ENCODE measurements around the gene EDARADD. TPM values are rescaled to one million over a fixed set of nuclear protein-coding genes. Genes with fewer than 3 reads are reported as not detected.

The EDARADD gene
- total RNA-seq, 1 experiment from 2014 or later: 0.30 TPM

DNA sequence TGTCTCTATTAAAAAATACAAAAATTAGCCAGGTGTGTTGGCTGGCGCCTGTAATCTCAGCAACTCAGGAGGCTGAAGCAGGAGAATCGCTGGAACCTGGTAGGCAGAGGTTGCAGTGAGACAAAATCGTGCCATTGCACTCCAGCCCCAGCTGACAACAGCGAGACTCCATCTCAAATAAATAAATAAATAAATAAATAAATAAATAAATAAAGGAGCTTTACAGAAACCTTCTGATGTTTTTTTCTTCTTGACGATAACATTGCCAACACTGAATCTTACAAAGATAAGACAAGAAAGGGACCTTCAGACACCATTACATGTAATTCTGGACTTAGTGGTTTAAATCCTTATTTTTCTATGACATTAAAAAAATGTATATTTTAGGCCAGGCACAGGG lies 81.9 kb downstream of the EDARADD start:
- no peak for TF ChIP-seq ELF1 (IDR thresholded peaks at IDR 0.05; ENCODE audit: borderline replicate concordance, low read depth)
- ATAC-seq (no peak), DNase-seq (ENCODE audit: low read depth, low spot score) (no peak)
- no peaks in the 10 kb centered on the region for H3K79me2 ChIP-seq (ENCODE audit: insufficient read depth, low read length)
- H3K9me3 ChIP-seq (ENCODE audit: control insufficient read depth in 1 of 2, insufficient read depth in 1 of 2, low read depth in 1 of 2, low read length in 2 of 2): no peaks in the 10 kb centered on the region
- no peak overlapping the region for H3K9ac ChIP-seq (ENCODE audit: low read length)
- H3K4me2 ChIP-seq (ENCODE audit: low read length): no peak overlapping the region
- no TSS peak for BruUV-seq (replicated peaks)
- H3K9me2 ChIP-seq (ENCODE audit: insufficient read depth): no peaks in the 10 kb centered on the region
- CTCF ChIA-PET: interaction anchor here (0.6 kb wide), 1 partner anchor 13 kb away, joined by 3 read pairs; no protein-coding TSS in a partner anchor
- no peak overlapping the region for H3K4me3 ChIP-seq (replicated peaks in 1 of 2; ENCODE audit: low read depth in 1 of 2, low read length in 2 of 2)
- intact Hi-C loops (cut with micrococcal nuclease): no loop called here
- H3K36me3 ChIP-seq (ENCODE audit: control insufficient read depth in 1 of 2, insufficient read depth in 2 of 2, low read length in 2 of 2): no peaks in the 10 kb centered on the region
- peaks cover 16 to 23% of the 10 kb centered on the region in 2 experiments for H3K4me1 ChIP-seq (ENCODE audit: control insufficient read depth in 1 of 2, insufficient read depth in 2 of 2, low read length in 2 of 2)
- no peak overlapping the region for H2AFZ ChIP-seq (ENCODE audit: low read depth, low read length, poor library complexity, severe bottlenecking)
- H4K20me1 ChIP-seq (ENCODE audit: insufficient read depth): no peaks in the 10 kb centered on the region
- RAD21 ChIA-PET (ENCODE audit: low non-redundant PET in 1 of 2, low total read pairs in 2 of 2, uncharacterized antibody in 2 of 2, unreplicated experiment in 2 of 2): no interaction called here
- H3K27ac ChIP-seq (ENCODE audit: low read depth, low read length): no peak overlapping the region
- POLR2A ChIA-PET: no interaction called here
- H3K27me3 ChIP-seq (ENCODE audit: insufficient read depth, low read length): peaks cover 13% of the 10 kb centered on the region; the same call in 1 of the 2 replicates

DNA sequence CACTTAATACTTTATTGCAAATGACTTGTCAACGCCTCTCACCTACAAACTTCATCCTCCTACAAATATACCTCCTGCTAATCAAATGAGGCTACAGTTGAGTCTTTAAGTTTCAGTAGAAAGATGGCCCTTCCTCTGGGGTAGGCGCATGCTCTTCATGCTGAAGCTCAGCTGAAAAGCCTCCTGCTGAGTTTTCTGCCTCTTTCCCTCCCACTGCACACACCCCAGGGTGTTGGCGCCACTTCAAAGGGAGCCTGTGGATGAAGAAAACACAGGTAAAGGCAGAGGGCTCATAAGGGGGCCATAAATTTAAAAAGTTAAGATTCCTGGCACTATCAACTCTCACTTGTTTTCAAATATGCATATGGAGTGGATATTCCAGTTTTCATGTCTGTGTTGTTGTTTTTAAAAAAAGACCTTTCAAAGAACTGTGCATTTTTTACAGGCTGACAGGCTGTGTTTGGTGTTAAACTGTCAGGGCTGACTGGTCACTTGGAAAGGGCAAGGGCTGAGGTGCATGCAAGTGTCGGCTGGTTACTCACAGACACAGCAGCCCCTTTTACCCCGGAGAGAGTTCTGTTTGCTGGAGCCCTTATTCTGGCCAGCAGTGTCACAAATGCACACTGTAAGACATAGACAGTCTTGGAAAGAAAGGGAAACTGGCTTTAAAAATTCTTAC lies 86.8 kb downstream of the EDARADD start:
- H3K9me2 ChIP-seq (ENCODE audit: insufficient read depth): no peaks in the 10 kb centered on the region
- POLR2A ChIA-PET: no interaction called here
- peaks cover 11 to 15% of the 10 kb centered on the region in 2 experiments; a peak in 3 of 4 replicates for H3K4me1 ChIP-seq (ENCODE audit: control insufficient read depth in 1 of 2, insufficient read depth in 2 of 2, low read length in 2 of 2)
- ATAC-seq: peak; percentile 88
- H3K36me3 ChIP-seq (ENCODE audit: control insufficient read depth in 1 of 2, insufficient read depth in 2 of 2, low read length in 2 of 2): no peaks in the 10 kb centered on the region
- no peak overlapping the region for H3K9ac ChIP-seq (ENCODE audit: low read length)
- TF ChIP-seq TCF7L2 (IDR thresholded peaks at IDR 0.05; ENCODE audit: borderline replicate concordance, extremely low read depth, insufficient read depth, insufficient read length) (peak; percentile 83), YY1 (IDR thresholded peaks at IDR 0.05; ENCODE audit: extremely low read depth, insufficient replicate concordance, low read depth, low read length) (no peak), CBX3 (IDR thresholded peaks at IDR 0.05; ENCODE audit: low read depth) (no peak)
- TF ChIP-seq, protein P1, sequence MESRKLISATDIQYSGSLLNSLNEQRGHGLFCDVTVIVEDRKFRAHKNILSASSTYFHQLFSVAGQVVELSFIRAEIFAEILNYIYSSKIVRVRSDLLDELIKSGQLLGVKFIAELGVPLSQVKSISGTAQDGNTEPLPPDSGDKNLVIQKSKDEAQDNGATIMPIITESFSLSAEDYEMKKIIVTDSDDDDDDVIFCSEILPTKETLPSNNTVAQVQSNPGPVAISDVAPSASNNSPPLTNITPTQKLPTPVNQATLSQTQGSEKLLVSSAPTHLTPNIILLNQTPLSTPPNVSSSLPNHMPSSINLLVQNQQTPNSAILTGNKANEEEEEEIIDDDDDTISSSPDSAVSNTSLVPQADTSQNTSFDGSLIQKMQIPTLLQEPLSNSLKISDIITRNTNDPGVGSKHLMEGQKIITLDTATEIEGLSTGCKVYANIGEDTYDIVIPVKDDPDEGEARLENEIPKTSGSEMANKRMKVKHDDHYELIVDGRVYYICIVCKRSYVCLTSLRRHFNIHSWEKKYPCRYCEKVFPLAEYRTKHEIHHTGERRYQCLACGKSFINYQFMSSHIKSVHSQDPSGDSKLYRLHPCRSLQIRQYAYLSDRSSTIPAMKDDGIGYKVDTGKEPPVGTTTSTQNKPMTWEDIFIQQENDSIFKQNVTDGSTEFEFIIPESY (IDR thresholded peaks at IDR 0.05; ENCODE audit: extremely low read depth, insufficient replicate concordance, low read length): no peak
- TF ChIP-seq, protein P2, sequence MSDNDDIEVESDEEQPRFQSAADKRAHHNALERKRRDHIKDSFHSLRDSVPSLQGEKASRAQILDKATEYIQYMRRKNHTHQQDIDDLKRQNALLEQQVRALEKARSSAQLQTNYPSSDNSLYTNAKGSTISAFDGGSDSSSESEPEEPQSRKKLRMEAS (IDR thresholded peaks at IDR 0.05): 0 out of 2 replicates have a peak, but pooled peaks have one; percentile 13
- H3K4me3 ChIP-seq (replicated peaks in 1 of 2; ENCODE audit: low read depth in 1 of 2, low read length in 2 of 2): no peak overlapping the region
- no peaks in the 10 kb centered on the region for H3K9me3 ChIP-seq (ENCODE audit: control insufficient read depth in 1 of 2, insufficient read depth in 1 of 2, low read depth in 1 of 2, low read length in 2 of 2)
- DNase-seq (ENCODE audit: low read depth, low spot score): no peak
- intact Hi-C loops (cut with micrococcal nuclease): no loop called here
- RAD21 ChIA-PET (ENCODE audit: low non-redundant PET in 1 of 2, low total read pairs in 2 of 2, uncharacterized antibody in 2 of 2, unreplicated experiment in 2 of 2): no interaction called here
- H4K20me1 ChIP-seq (ENCODE audit: insufficient read depth): no peaks in the 10 kb centered on the region
- peak overlapping the region; percentile 41 for H3K4me2 ChIP-seq (ENCODE audit: low read length)
- H2AFZ ChIP-seq (ENCODE audit: low read depth, low read length, poor library complexity, severe bottlenecking): peak overlapping the region; percentile 25
- CTCF ChIA-PET: no interaction called here
- no peaks in the 10 kb centered on the region; the same call in 1 of the 2 replicates for H3K27me3 ChIP-seq (ENCODE audit: insufficient read depth, low read length)
- no peak overlapping the region for H3K27ac ChIP-seq (ENCODE audit: low read depth, low read length)
- BruUV-seq (replicated peaks): no TSS peak
- no peaks in the 10 kb centered on the region for H3K79me2 ChIP-seq (ENCODE audit: insufficient read depth, low read length)

Measured in HCT116 (cell line).